ENCODE measurements around the gene IL21R.
"Not testable (repeated sequence)": the region's sequence is repeated elsewhere in the genome, so short reads cannot be mapped to it uniquely, and the experiment has no call there.

Gene IL21R

GRCh38 chr16:27428026-27428785, 26.2 kb downstream of the IL21R start:
- no peak for DNase-seq

GRCh38 chr16:27429330-27429871, 27.4 kb downstream of the IL21R start:
- no peak for DNase-seq

- no peak for DNase-seq
Observed at GRCh38 chr16:27429981-27430441, 28.0 kb downstream of the IL21R start.

- DNase-seq, result no peak
Observed at GRCh38 chr16:27430512-27430911, 28.5 kb downstream of the IL21R start.

GRCh38 chr16:27430923-27431484, 29.0 kb downstream of the IL21R start:
- DNase-seq, result no peak

- DNase-seq, result no peak
Observed at GRCh38 chr16:27431773-27432532, 30.0 kb downstream of the IL21R start.

GRCh38 chr16:27432558-27432957, 30.6 kb downstream of the IL21R start:
- DNase-seq, result no peak

- DNase-seq, result not testable (repeated sequence)
Observed at GRCh38 chr16:27433191-27433590, 31.2 kb downstream of the IL21R start.

GRCh38 chr16:27433636-27434035, 31.7 kb downstream of the IL21R start:
- DNase-seq, result no peak

- no peak for DNase-seq
Observed at GRCh38 chr16:27434141-27435051, 32.4 kb downstream of the IL21R start.

GRCh38 chr16:27435146-27435545, 33.2 kb downstream of the IL21R start:
- DNase-seq, result not testable (repeated sequence)

- no peak for DNase-seq
Observed at GRCh38 chr16:27436065-27436464, 34.1 kb downstream of the IL21R start.

- DNase-seq, result no peak
Observed at GRCh38 chr16:27436921-27437650, 35.1 kb downstream of the IL21R start.

- no peak for DNase-seq
Observed at GRCh38 chr16:27437946-27438345, 36.0 kb downstream of the IL21R start.

- no peak for DNase-seq
Observed at GRCh38 chr16:27439271-27440018, 37.5 kb downstream of the IL21R start.

- no peak for DNase-seq
Observed at GRCh38 chr16:27441276-27441675, 39.3 kb downstream of the IL21R start.

- DNase-seq, result no peak
Observed at GRCh38 chr16:27441998-27442397, 40.0 kb downstream of the IL21R start.

- no peak for DNase-seq
Observed at GRCh38 chr16:27444015-27444414, 42.0 kb downstream of the IL21R start.

GRCh38 chr16:27444470-27444869, 42.5 kb downstream of the IL21R start:
- no peak for DNase-seq

- no peak for DNase-seq
Observed at GRCh38 chr16:27445502-27446175, 43.7 kb downstream of the IL21R start.
